SK-N-SH treated with all-trans-retinoic acid at 6 μM for 48 hours (cell line): ENCODE results near the gene EIF2B5.

Source experiments
- ATAC-seq: fragments of 200-7000 bp; cut with Tn5 transposase; 3 replicates; pipeline ENCODE4 v1.9.1; 2020; ENCODE audit warnings: mild to moderate bottlenecking, moderate library complexity
- ARNTL ChIP-seq: fragments of 450-650 bp; formaldehyde crosslinking; IDR thresholded peaks from 2 replicates; pipeline ENCODE4 v1.5.0; 2020; ENCODE audit warnings: low read depth, mild to moderate bottlenecking, moderate library complexity, borderline replicate concordance
- BACH2 ChIP-seq: fragments of 250-450 bp; sonication (Bioruptor Pico); IDR thresholded peaks from 2 replicates; pipeline ENCODE4 v1.9.0; 2021; ENCODE audit warnings: mild to moderate bottlenecking, borderline replicate concordance
- CREB5 ChIP-seq: fragments of 250-450 bp; sonication (Bioruptor Pico); IDR thresholded peaks from 2 replicates; pipeline ENCODE4 v1.5.1; 2020; ENCODE audit warnings: low read depth, mild to moderate bottlenecking, moderate library complexity
- CSDC2 ChIP-seq: fragments of 250-450 bp; sonication (Bioruptor Pico); IDR thresholded peaks from 2 replicates; pipeline ENCODE4 v1.5.0; 2020; ENCODE audit warnings: mild to moderate bottlenecking, moderate library complexity
- CSRNP3 ChIP-seq: fragments of 250-450 bp; sonication (Bioruptor Pico); IDR thresholded peaks from 2 replicates; pipeline ENCODE4 v1.5.1; 2021; ENCODE audit warnings: mild to moderate bottlenecking, moderate library complexity
- ESRRG ChIP-seq: fragments of 250-450 bp; sonication (Bioruptor Pico); IDR thresholded peaks from 2 replicates; pipeline ENCODE4 v1.6.1; 2021; ENCODE audit warnings: mild to moderate bottlenecking
- GLIS3 ChIP-seq: fragments of 250-450 bp; sonication (Bioruptor Pico); IDR thresholded peaks from 2 replicates; pipeline ENCODE4 v1.5.0; 2020; ENCODE audit warnings: mild to moderate bottlenecking, moderate library complexity
- ISL1 ChIP-seq: fragments of 250-450 bp; sonication (Bioruptor Pico); IDR thresholded peaks from 2 replicates; pipeline ENCODE4 v2.1.2; 2022; ENCODE audit warnings: mild to moderate bottlenecking, moderate library complexity
- OSR1 ChIP-seq: fragments of 250-450 bp; sonication (Bioruptor Pico); IDR thresholded peaks from 2 replicates; pipeline ENCODE4 v1.8.0; 2022; ENCODE audit warnings: moderate library complexity, mild to moderate bottlenecking, inconsistent platforms
- PATZ1 ChIP-seq: fragments of 250-450 bp; sonication (Bioruptor Pico); IDR thresholded peaks from 2 replicates; pipeline ENCODE4 v1.8.0; 2020; ENCODE audit warnings: mild to moderate bottlenecking, moderate library complexity, borderline replicate concordance
- POU6F1 ChIP-seq: fragments of 250-450 bp; sonication (Bioruptor Pico); IDR thresholded peaks from 2 replicates; pipeline ENCODE4 v1.8.0; 2021; ENCODE audit warnings: low read depth, mild to moderate bottlenecking, moderate library complexity, borderline replicate concordance
- PPARA ChIP-seq: fragments of 250-450 bp; sonication (Bioruptor Pico); IDR thresholded peaks from 2 replicates; pipeline ENCODE4 v1.5.0; 2020; ENCODE audit warnings: mild to moderate bottlenecking, borderline replicate concordance
- RARB ChIP-seq: fragments of 250-450 bp; sonication (Bioruptor Pico); IDR thresholded peaks from 2 replicates; pipeline ENCODE4 v1.8.0; 2021; ENCODE audit warnings: mild to moderate bottlenecking, moderate library complexity
- SNAI2 ChIP-seq: fragments of 250-450 bp; sonication (Bioruptor Pico); IDR thresholded peaks from 2 replicates; pipeline ENCODE4 v1.5.0; 2020; ENCODE audit warnings: mild to moderate bottlenecking, moderate library complexity
- TCF4 ChIP-seq: fragments of 250-450 bp; sonication (Bioruptor Pico); IDR thresholded peaks from 2 replicates; pipeline ENCODE4 v1.8.0; 2021; ENCODE audit warnings: mild to moderate bottlenecking, moderate library complexity, borderline replicate concordance
- TOX ChIP-seq: fragments of 250-450 bp; sonication (Bioruptor Pico); IDR thresholded peaks from 2 replicates; pipeline ENCODE4 v1.8.0; 2021; ENCODE audit warnings: mild to moderate bottlenecking, moderate library complexity, borderline replicate concordance
- ZC3H10 ChIP-seq: fragments of 250-450 bp; sonication (Bioruptor Pico); IDR thresholded peaks from 2 replicates; pipeline ENCODE4 v1.5.1; 2021; ENCODE audit warnings: mild to moderate bottlenecking, moderate library complexity
- ZFP3 ChIP-seq: fragments of 250-450 bp; sonication (Bioruptor Pico); IDR thresholded peaks from 2 replicates; pipeline ENCODE4 v1.5.0; 2020; ENCODE audit warnings: mild to moderate bottlenecking, moderate library complexity
- ZFP30 ChIP-seq: fragments of 450-650 bp; formaldehyde crosslinking; IDR thresholded peaks from 2 replicates; pipeline ENCODE4 v1.5.0; 2022; ENCODE audit warnings: mild to moderate bottlenecking, moderate library complexity
- ZNF565 ChIP-seq: fragments of 450-650 bp; formaldehyde crosslinking; conservative IDR thresholded peaks from 2 replicates; pipeline ENCODE4 v1.5.0; 2020; ENCODE audit warnings: low read depth, mild to moderate bottlenecking, moderate library complexity
- ZNF70 ChIP-seq: fragments of 450-650 bp; formaldehyde crosslinking; IDR thresholded peaks from 2 replicates; pipeline ENCODE4 v1.5.0; 2020; ENCODE audit warnings: mild to moderate bottlenecking, moderate library complexity
- ZNF8 ChIP-seq: fragments of 450-650 bp; formaldehyde crosslinking; IDR thresholded peaks from 2 replicates; pipeline ENCODE4 v1.5.0; 2020; ENCODE audit warnings: mild to moderate bottlenecking, moderate library complexity
- TF ChIP-seq, protein P1 (sequence below): fragments of 250-450 bp; sonication (Bioruptor Pico); IDR thresholded peaks from 2 replicates; pipeline ENCODE4 v1.5.0; 2020; ENCODE audit warnings: mild to moderate bottlenecking, moderate library complexity

The EIF2B5 gene

DNA sequence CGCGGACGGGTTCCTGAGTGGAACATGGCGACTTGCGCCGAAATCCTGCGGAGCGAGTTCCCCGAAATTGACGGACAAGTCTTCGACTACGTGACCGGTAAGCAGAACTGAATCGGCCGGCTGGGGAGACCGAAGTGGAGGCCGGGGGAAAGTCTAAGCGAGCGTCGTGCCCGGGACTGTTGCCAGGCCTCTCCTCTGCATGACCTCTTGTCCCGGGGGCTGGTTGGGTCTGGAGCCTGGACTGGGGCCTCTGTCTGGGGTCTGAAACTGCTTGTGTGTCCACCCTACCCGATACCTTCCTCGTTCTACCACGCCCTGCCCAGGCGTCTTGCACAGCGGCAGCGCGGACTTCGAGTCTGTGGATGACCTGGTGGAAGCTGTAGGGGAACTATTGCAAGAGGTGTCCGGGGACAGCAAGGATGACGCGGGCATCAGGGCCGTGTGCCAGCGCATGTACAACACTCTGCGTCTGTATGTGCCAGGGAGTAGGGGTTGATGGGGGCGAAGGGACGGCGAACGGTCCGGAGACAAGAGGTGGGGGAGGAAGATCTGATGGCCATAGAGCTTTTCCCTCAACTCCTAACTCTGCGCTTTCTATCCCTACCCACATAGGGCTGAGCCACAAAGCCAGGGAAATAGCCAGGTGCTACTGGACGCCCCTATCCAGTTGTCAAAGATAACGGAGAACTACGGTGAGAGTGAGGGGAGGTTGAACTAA lies 51.2 kb downstream of the EIF2B5 start, which contains the start of gene ABCF3:
TSS of gene ABCF3 (plus strand) at position 16 of the 718 bp plus-strand sequence. CDS start at position 25, 9 bp downstream.
- no peak for TF ChIP-seq ZC3H10 (CRISPR knock-in tag)
- TF ChIP-seq RARB (CRISPR knock-in tag) = no peak
- TF ChIP-seq CSRNP3 (CRISPR knock-in tag) = no peak
- TF ChIP-seq BACH2 (CRISPR knock-in tag) = no peak
- TF ChIP-seq ESRRG (CRISPR knock-in tag) = no peak
- no peak for TF ChIP-seq POU6F1 (CRISPR knock-in tag)
- no peak for TF ChIP-seq ZNF8 (CRISPR knock-in tag)
- TF ChIP-seq SNAI2 (CRISPR knock-in tag) = no peak
- TF ChIP-seq CREB5 (CRISPR knock-in tag) = no peak
- no peak for TF ChIP-seq PPARA (CRISPR knock-in tag)
- TF ChIP-seq, protein P1, sequence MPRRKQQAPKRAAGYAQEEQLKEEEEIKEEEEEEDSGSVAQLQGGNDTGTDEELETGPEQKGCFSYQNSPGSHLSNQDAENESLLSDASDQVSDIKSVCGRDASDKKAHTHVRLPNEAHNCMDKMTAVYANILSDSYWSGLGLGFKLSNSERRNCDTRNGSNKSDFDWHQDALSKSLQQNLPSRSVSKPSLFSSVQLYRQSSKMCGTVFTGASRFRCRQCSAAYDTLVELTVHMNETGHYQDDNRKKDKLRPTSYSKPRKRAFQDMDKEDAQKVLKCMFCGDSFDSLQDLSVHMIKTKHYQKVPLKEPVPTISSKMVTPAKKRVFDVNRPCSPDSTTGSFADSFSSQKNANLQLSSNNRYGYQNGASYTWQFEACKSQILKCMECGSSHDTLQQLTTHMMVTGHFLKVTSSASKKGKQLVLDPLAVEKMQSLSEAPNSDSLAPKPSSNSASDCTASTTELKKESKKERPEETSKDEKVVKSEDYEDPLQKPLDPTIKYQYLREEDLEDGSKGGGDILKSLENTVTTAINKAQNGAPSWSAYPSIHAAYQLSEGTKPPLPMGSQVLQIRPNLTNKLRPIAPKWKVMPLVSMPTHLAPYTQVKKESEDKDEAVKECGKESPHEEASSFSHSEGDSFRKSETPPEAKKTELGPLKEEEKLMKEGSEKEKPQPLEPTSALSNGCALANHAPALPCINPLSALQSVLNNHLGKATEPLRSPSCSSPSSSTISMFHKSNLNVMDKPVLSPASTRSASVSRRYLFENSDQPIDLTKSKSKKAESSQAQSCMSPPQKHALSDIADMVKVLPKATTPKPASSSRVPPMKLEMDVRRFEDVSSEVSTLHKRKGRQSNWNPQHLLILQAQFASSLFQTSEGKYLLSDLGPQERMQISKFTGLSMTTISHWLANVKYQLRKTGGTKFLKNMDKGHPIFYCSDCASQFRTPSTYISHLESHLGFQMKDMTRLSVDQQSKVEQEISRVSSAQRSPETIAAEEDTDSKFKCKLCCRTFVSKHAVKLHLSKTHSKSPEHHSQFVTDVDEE (CRISPR knock-in tag) = no peak
- no peak for TF ChIP-seq ZNF565 (CRISPR knock-in tag)
- no peak for TF ChIP-seq TOX (CRISPR knock-in tag)
- TF ChIP-seq ZFP30 (CRISPR knock-in tag) = no peak
- no peak for TF ChIP-seq ARNTL (CRISPR knock-in tag)
- TF ChIP-seq ZNF70 (CRISPR knock-in tag) = no peak
- no peak for TF ChIP-seq GLIS3
- TF ChIP-seq PATZ1 (CRISPR knock-in tag) = no peak
- no peak for TF ChIP-seq CSDC2 (CRISPR knock-in tag)
- TF ChIP-seq ISL1 (CRISPR knock-in tag) = no peak
- peak; percentile 61 for ATAC-seq

- ATAC-seq = no peak
- no peak for TF ChIP-seq ZNF8 (CRISPR knock-in tag)
- no peak for TF ChIP-seq CSDC2 (CRISPR knock-in tag)
- TF ChIP-seq CREB5 (CRISPR knock-in tag) = no peak
- TF ChIP-seq ISL1 (CRISPR knock-in tag) = no peak
- no peak for TF ChIP-seq GLIS3
- no peak for TF ChIP-seq ZFP30 (CRISPR knock-in tag)
- TF ChIP-seq OSR1 (CRISPR knock-in tag) = no peak
- no peak for TF ChIP-seq TOX (CRISPR knock-in tag)
- TF ChIP-seq BACH2 (CRISPR knock-in tag) = no peak
- TF ChIP-seq TCF4 (CRISPR knock-in tag) = no peak
- TF ChIP-seq, protein P1 (CRISPR knock-in tag) = no peak
- no peak for TF ChIP-seq ZNF565 (CRISPR knock-in tag)
- no peak for TF ChIP-seq ZNF70 (CRISPR knock-in tag)
- TF ChIP-seq ZFP3 (CRISPR knock-in tag) = no peak
- no peak for TF ChIP-seq PPARA (CRISPR knock-in tag)
- no peak for TF ChIP-seq ZC3H10 (CRISPR knock-in tag)
- no peak for TF ChIP-seq CSRNP3 (CRISPR knock-in tag)
- no peak for TF ChIP-seq ARNTL (CRISPR knock-in tag)
Measured at GRCh38 chr3:184186902-184187207, 51.7 kb downstream of the EIF2B5 start.
